HepG2 (cell line): Measurements from ENCODE around the gene ZFAND2B. TPM values are rescaled to one million over a fixed set of nuclear protein-coding genes. Genes with fewer than 3 reads are reported as not detected.

Source experiments
- ATAC-seq: fragments of 200-7000 bp; cut with Tn5 transposase; 3 replicates; pipeline ENCODE4 v1.9.1; 2020; ENCODE audit warnings: mild to moderate bottlenecking, moderate library complexity
- BruUV-seq: library from RNA; stranded (reverse); fragments of 400-500 nt; replicated peaks from 2 replicates; lab custom pipeline; 2021; lab: Mats Ljungman, UMichigan
- CTCF ChIA-PET: fragments of 300-600 bp; formaldehyde crosslinking; extraction: SDS; loops from one replicate; lab custom pipeline; 2021; ENCODE audit warnings: low total read pairs, inconsistent platforms, low intra/inter-chr PET ratio; lab: Yijun Ruan, JAX
- POLR2A ChIA-PET: fragments of 350-600 bp; sonication (Branson Sonifier 250); formaldehyde crosslinking; loops from one replicate; lab custom pipeline; 2020; ENCODE audit warnings: antibody characterized with exemption, inconsistent platforms; lab: Yijun Ruan, JAX
- DNase-seq: peaks from one replicate; pipeline ENCODE4 v3.0.0-alpha.2; 2015; ENCODE audit warnings: low spot score
- FAIRE-seq: peaks from 3 replicates; lab custom pipeline; 2011; peaks lifted over from hg19 to GRCh38; lab: Jason Lieb, UNC
- H2AFZ ChIP-seq: one replicate; pipeline ENCODE4 v1.6.1; 2011; ENCODE audit warnings: low read length, inconsistent platforms
- H3K27ac ChIP-seq: fragments of 300-600 bp; 3 replicates; pipeline ENCODE4 v1.8.0; 2011; ENCODE audit warnings: mixed run types, mild to moderate bottlenecking, mixed read lengths, low read length, inconsistent platforms; ENCODE audit not compliant: insufficient read depth; ENCODE audit errors: extremely low read length
- H3K27me3 ChIP-seq, 2 experiments: fragments of 200-600 bp in 1 of 2; 2 replicates in 1 of 2; 3 replicates in 1 of 2; pipeline versions ENCODE4 v1.6.0 to v1.8.0; 2011; ENCODE audit warnings: low read length in 2 of 2, mild to moderate bottlenecking in 2 of 2, moderate library complexity in 2 of 2, inconsistent platforms in 1 of 2; ENCODE audit not compliant: insufficient read depth in 2 of 2, control insufficient read depth in 1 of 2
- H3K36me3 ChIP-seq, 2 experiments: fragments of 200-600 bp in 1 of 2; replicated peaks in 1 of 2; 2 replicates in 1 of 2; 3 replicates in 1 of 2; pipeline versions ENCODE4 v1.5.1 to v1.8.0; 2011; ENCODE audit warnings: low read length in 2 of 2, inconsistent platforms in 1 of 2; ENCODE audit not compliant: insufficient read depth in 2 of 2, control insufficient read depth in 1 of 2
- H3K4me1 ChIP-seq: 2 replicates; pipeline ENCODE4 v1.5.1; 2012; ENCODE audit warnings: low read length, inconsistent platforms; ENCODE audit not compliant: insufficient read depth
- H3K4me2 ChIP-seq: 2 replicates; pipeline ENCODE4 v1.6.0; 2011; ENCODE audit warnings: low read depth, low read length, inconsistent platforms
- H3K4me3 ChIP-seq, 3 experiments: fragments of 200-600 bp in 1 of 3; sonication (generic), shearing (Covaris generic) in 1 of 3; replicated peaks in 1 of 3; 2 replicates each; pipeline ENCODE4 v1.5.1; 2011 to 2016; ENCODE audit warnings: low read length in 3 of 3, inconsistent platforms in 2 of 3, low read depth in 2 of 3, mild to moderate bottlenecking in 2 of 3, control low read depth in 1 of 3, mixed read lengths in 1 of 3; ENCODE audit not compliant: insufficient read depth in 1 of 3
- H3K79me2 ChIP-seq: one replicate; pipeline ENCODE4 v1.6.1; 2011; ENCODE audit warnings: low read length, inconsistent platforms; ENCODE audit not compliant: insufficient read depth
- H3K9ac ChIP-seq: 2 replicates; pipeline ENCODE4 v1.6.0; 2011; ENCODE audit warnings: mild to moderate bottlenecking, low read depth, low read length, inconsistent platforms; ENCODE audit not compliant: insufficient read depth
- H3K9me3 ChIP-seq: 2 replicates; pipeline ENCODE4 v1.5.1; 2012; ENCODE audit warnings: mild to moderate bottlenecking, low read length
- H4K20me1 ChIP-seq: 2 replicates; pipeline ENCODE4 v1.6.0; 2011; ENCODE audit warnings: inconsistent platforms, mild to moderate bottlenecking, low read length, moderate library complexity; ENCODE audit not compliant: insufficient read depth
- CAMTA2 ChIP-seq: sonication (generic); formaldehyde crosslinking; IDR thresholded peaks from 2 replicates; pipeline ENCODE4 v1.4.0; 2020; ENCODE audit warnings: mild to moderate bottlenecking, missing genetic modification reagents, borderline replicate concordance
- CCDC6 ChIP-seq: sonication (generic); formaldehyde crosslinking; IDR thresholded peaks from 2 replicates; pipeline ENCODE4 v1.8.1; 2022; ENCODE audit warnings: mild to moderate bottlenecking, missing genetic modification reagents, moderate library complexity
- IKZF4 ChIP-seq: sonication (generic); formaldehyde crosslinking; IDR thresholded peaks from 2 replicates; pipeline ENCODE4 v1.5.1; 2020; ENCODE audit warnings: borderline replicate concordance, mild to moderate bottlenecking, low read depth, missing genetic modification reagents; ENCODE audit errors: not compliant biosample characterization
- MAX ChIP-seq: IDR thresholded peaks from 2 replicates; pipeline ENCODE4 v1.6.1; 2012; ENCODE audit warnings: inconsistent platforms
- THAP8 ChIP-seq: sonication (generic); formaldehyde crosslinking; IDR thresholded peaks from 2 replicates; pipeline ENCODE4 v1.5.1; 2020; ENCODE audit warnings: missing genetic modification reagents, mild to moderate bottlenecking, borderline replicate concordance
- ZBTB26 ChIP-seq: IDR thresholded peaks from 2 replicates; pipeline ENCODE4 v1.6.1; 2016; ENCODE audit warnings: missing compliant biosample characterization, missing genetic modification reagents, borderline replicate concordance
- WGBS: methylation state at CpG from one replicate; pipeline ENCODE4 v1.1.6; 2017; ENCODE audit warnings: low lambda C conversion rate; 5-methylcytosine and 5-hydroxymethylcytosine counted together
- in situ Hi-C: cut with HindIII; loops from 2 replicates; pipeline ENCODE4 v1.10.0; 2017; ENCODE audit warnings: low pct_unique_long_range_greater_than_20kb; ENCODE audit not compliant: extremely low pct_ligation_motif_present
- intact Hi-C: fragments of 100-400 bp; cut with micrococcal nuclease; formaldehyde crosslinking; loops from one replicate; pipeline ENCODE4 v1.10.0; 2022; ENCODE audit not compliant: unreplicated experiment
- polyA plus RNA-seq, 8 experiments: library from polyadenylated mRNA; depleted of rRNA in 3 of 8; stranded (reverse) in 7 of 8; unstranded in 1 of 8; fragments of >200 nt; fragmentation: Illumina TruSeq in 4 of 8; extraction: Trizol in 4 of 8; gene quantifications; 2 replicates each; pipeline versions ENCODE4 v1.2.1 to v1.2.3, GENCODE V29; 2011 to 2016; ENCODE audit warnings: low read depth in 4 of 8, missing spikeins in 1 of 8, mixed read lengths in 1 of 8; ENCODE audit not compliant: insufficient read depth in 1 of 8
- total RNA-seq, 5 experiments: library from RNA; depleted of rRNA; stranded (reverse); fragments of >200 nt; fragmentation: Illumina TruSeq; extraction: Trizol; gene quantifications; 2 replicates each; pipeline ENCODE4 v1.2.3, GENCODE V29; 2016; ENCODE audit warnings: low read depth in 1 of 5
- TF ChIP-seq, protein P1 (sequence below): sonication (generic); formaldehyde crosslinking; IDR thresholded peaks from 2 replicates; pipeline ENCODE4 v1.4.0; 2020; ENCODE audit warnings: missing genetic modification reagents
- TF ChIP-seq, protein P2 (sequence below): sonication (generic); formaldehyde crosslinking; IDR thresholded peaks from 2 replicates; pipeline ENCODE4 v1.5.1; 2020; ENCODE audit warnings: mild to moderate bottlenecking, missing genetic modification reagents, borderline replicate concordance

ZFAND2B gene
- total and polyA plus RNA-seq, 2 of the 13 experiments (the other 11 are each of a cell fraction or from before 2014, with no cell fraction given): 53.3 to 115 TPM

- TF ChIP-seq ZBTB26 (CRISPR knock-in tag) (no peak), IKZF4 (no peak)
These were observed 25.6 kb upstream of the ZFAND2B start (continued) for GRCh38 chr2:219180961-219181360.

GRCh38 chr2:219181531-219181930, 25.1 kb upstream of the ZFAND2B start:
- CTCF ChIA-PET: no interaction called here
- no peak overlapping the region for H3K27ac ChIP-seq
- no peaks in the 10 kb centered on the region for H3K9me3 ChIP-seq
- H3K4me1 ChIP-seq: peaks cover 22% of the 10 kb centered on the region
- peaks cover 17% of the 10 kb centered on the region for H3K79me2 ChIP-seq
- ATAC-seq (no peak), FAIRE-seq (no peak), DNase-seq (no peak)
- no peaks in the 10 kb centered on the region; a peak in 1 of 5 replicates for H3K27me3 ChIP-seq
- H3K36me3 ChIP-seq: peaks cover 30 to 48% of the 10 kb centered on the region in 2 experiments
- 96% methylated on average over 6 of the region's 6 CpGs for WGBS
- no peak overlapping the region for H3K9ac ChIP-seq
- no peaks in the 10 kb centered on the region for H4K20me1 ChIP-seq
- H3K4me2 ChIP-seq: no peak overlapping the region
- POLR2A ChIA-PET: interaction anchor here (1.3 to 4.8 kb wide), 8 partner anchors 10 to 68 kb away, joined by 3 to 21 read pairs (median 6); partner anchors contain the start of gene ZFAND2B
- intact Hi-C loops (no loop called here), in situ Hi-C loops (no loop called here)
- no peak overlapping the region for H3K4me3 ChIP-seq
- no TSS peak for BruUV-seq
- H2AFZ ChIP-seq: no peak overlapping the region
- no peak for TF ChIP-seq THAP8
- TF ChIP-seq, protein P1, sequence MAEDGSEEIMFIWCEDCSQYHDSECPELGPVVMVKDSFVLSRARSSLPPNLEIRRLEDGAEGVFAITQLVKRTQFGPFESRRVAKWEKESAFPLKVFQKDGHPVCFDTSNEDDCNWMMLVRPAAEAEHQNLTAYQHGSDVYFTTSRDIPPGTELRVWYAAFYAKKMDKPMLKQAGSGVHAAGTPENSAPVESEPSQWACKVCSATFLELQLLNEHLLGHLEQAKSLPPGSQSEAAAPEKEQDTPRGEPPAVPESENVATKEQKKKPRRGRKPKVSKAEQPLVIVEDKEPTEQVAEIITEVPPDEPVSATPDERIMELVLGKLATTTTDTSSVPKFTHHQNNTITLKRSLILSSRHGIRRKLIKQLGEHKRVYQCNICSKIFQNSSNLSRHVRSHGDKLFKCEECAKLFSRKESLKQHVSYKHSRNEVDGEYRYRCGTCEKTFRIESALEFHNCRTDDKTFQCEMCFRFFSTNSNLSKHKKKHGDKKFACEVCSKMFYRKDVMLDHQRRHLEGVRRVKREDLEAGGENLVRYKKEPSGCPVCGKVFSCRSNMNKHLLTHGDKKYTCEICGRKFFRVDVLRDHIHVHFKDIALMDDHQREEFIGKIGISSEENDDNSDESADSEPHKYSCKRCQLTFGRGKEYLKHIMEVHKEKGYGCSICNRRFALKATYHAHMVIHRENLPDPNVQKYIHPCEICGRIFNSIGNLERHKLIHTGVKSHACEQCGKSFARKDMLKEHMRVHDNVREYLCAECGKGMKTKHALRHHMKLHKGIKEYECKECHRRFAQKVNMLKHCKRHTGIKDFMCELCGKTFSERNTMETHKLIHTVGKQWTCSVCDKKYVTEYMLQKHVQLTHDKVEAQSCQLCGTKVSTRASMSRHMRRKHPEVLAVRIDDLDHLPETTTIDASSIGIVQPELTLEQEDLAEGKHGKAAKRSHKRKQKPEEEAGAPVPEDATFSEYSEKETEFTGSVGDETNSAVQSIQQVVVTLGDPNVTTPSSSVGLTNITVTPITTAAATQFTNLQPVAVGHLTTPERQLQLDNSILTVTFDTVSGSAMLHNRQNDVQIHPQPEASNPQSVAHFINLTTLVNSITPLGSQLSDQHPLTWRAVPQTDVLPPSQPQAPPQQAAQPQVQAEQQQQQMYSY (CRISPR knock-in tag): no peak
- no peak for TF ChIP-seq CCDC6 (CRISPR knock-in tag)
- TF ChIP-seq, protein P2, sequence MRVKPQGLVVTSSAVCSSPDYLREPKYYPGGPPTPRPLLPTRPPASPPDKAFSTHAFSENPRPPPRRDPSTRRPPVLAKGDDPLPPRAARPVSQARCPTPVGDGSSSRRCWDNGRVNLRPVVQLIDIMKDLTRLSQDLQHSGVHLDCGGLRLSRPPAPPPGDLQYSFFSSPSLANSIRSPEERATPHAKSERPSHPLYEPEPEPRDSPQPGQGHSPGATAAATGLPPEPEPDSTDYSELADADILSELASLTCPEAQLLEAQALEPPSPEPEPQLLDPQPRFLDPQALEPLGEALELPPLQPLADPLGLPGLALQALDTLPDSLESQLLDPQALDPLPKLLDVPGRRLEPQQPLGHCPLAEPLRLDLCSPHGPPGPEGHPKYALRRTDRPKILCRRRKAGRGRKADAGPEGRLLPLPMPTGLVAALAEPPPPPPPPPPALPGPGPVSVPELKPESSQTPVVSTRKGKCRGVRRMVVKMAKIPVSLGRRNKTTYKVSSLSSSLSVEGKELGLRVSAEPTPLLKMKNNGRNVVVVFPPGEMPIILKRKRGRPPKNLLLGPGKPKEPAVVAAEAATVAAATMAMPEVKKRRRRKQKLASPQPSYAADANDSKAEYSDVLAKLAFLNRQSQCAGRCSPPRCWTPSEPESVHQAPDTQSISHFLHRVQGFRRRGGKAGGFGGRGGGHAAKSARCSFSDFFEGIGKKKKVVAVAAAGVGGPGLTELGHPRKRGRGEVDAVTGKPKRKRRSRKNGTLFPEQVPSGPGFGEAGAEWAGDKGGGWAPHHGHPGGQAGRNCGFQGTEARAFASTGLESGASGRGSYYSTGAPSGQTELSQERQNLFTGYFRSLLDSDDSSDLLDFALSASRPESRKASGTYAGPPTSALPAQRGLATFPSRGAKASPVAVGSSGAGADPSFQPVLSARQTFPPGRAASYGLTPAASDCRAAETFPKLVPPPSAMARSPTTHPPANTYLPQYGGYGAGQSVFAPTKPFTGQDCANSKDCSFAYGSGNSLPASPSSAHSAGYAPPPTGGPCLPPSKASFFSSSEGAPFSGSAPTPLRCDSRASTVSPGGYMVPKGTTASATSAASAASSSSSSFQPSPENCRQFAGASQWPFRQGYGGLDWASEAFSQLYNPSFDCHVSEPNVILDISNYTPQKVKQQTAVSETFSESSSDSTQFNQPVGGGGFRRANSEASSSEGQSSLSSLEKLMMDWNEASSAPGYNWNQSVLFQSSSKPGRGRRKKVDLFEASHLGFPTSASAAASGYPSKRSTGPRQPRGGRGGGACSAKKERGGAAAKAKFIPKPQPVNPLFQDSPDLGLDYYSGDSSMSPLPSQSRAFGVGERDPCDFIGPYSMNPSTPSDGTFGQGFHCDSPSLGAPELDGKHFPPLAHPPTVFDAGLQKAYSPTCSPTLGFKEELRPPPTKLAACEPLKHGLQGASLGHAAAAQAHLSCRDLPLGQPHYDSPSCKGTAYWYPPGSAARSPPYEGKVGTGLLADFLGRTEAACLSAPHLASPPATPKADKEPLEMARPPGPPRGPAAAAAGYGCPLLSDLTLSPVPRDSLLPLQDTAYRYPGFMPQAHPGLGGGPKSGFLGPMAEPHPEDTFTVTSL: no peak
- TF ChIP-seq CAMTA2 (CRISPR knock-in tag): no peak
- TF ChIP-seq MAX: no peak
